GM18499 (cell line): Measurements from ENCODE around the gene CYLD.

Experiments
- ATAC-seq: cut with Tn5 transposase; IDR thresholded peaks from one replicate; pipeline ENCODE4 v1.9.1; 2021; ENCODE audit warnings: moderate number of reproducible peaks; ENCODE audit not compliant: insufficient read depth, unreplicated experiment

The CYLD gene

DNA sequence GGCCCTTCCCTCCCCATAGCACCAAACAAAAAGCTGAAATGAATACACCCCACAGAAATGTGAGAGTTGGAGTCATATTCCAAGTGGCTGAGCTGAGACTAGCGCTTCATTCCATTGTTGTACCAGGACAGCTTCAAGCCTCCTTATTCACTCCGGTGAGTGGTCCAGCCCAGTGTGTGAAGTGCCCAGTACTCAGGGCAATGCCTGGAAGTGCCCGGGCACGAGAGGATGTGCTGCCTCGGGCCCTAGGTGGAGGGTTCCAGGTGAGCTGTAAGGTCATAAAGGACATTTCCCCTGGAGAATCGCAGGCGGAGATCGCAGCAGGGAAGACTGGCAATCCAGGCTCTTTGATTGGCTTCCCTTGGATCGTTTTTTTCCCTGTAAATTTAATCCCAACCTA is 5.4 kb upstream of the CYLD start:
- ATAC-seq = no peak

DNA sequence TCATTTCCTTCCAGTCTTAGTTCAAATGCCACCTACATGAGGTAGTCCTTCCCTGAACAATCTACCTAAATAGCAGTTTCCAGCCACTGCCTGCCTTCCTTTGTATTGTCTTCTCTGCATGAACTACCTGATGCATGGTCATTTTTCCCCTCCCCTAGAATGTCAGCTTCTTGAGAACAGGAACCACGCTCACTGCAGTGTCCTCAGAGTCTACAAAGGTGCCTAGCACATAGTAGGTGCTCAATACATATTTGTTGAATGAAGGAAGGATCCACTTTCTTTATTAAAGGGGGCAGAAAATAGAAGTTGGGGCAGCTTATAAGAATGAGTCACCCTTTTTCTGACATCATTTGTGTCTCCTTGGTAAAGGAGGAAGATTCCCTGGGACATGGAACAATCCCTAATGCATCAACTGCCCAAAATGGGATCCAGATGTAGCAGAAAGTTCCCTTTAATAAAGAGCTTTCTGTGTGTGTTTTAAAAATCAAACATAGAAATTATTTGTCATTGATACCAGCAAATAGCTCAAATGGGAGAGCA is 4.4 kb upstream of the CYLD start:
- no peak for ATAC-seq

DNA sequence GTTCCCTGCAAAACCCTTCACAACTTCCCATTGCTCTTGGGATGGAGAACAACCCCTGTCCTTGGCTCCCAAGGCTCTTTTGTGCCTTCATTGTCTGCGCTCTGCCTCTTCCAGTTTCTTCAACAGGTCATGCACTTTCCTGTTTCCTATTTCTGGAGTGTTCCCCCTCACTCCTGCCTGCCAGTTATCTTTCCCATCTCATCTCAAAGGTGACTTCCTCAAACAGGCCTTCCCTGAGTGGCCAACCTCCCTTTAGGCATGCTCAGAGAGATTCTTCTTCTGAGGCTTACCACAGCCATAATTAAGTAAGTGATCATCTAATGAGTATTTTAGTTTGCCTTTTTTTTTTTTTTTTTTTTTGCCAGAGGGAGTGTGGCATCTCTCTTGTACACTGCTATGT is 2.9 kb upstream of the CYLD start:
- ATAC-seq = no peak

DNA sequence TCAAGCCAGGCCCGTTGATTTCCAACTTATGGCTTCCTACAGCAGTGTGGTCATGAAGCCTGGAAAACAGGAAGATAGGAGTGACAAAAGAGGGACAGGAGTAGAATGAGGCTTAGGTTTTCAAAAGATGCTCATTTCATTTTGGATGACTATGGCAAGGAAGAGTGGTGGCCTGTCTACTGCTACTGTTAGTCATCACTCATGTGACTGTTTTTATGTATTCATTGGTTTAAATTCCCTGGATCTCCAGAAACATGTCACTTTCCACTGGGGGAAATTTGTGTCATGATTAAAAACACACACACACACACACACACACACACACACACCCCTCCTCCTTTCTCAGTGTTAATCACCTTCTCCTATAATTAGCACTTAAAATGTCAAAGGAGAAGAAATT is 1.1 kb upstream of the CYLD start:
- ATAC-seq = no peak

DNA sequence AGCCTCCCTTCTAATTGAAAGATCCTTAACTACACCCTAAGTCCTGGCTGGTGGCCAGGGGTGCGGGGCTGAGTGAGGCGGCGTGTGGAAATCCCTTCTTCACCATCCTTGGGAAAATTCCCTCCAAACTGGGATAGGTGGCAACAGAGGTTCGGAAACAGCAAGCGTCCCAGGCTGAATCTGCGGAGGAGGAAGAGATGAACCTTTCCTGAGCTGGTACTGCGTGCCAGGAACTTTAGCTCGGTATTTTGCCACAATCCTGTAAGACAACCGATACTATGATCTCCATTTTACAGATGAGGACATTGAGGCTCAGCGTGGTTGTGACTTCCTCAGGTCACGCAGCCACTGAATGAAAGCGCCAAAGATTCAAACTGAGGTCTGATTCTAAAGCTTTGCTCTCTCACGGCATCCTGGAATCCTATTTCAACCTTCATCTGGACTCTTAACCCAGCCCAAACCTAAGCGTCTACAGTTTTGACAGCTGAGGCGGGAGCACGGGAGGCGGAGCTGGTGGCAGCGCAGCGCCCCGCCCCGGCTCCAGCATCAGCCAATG is 583 bp upstream of the CYLD start:
- no peak for ATAC-seq

DNA sequence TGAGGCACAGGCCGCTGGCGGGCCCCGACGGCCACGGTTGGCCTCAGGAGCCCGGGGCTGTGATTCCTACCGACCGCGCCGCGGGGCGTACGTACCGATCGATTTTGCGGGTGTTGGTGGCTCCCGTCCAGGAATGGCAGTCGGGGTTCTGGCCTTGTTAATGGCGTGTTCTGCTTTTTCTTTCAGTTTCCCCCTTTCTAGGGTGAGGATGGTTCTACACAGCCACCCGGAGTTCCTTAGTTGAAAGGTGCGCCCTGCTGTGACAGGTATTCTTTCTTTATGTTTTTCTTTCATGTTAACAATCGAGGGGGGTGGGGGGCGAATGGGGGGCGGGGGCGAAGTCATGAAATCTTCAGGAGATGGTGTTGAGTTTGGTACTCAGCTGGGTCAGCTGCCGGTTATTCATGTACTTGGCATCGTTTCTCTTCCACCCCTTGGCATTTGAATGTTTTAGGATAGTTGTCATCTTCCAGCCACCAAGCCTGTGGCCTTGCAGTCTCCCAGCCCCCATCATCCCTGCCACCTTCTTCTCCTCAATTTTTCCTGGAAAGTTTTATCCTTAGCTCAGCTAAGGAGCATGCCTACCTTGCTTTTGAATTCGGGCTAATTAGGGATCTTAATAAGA is 802 bp downstream of the CYLD start:
- ATAC-seq = no peak

DNA sequence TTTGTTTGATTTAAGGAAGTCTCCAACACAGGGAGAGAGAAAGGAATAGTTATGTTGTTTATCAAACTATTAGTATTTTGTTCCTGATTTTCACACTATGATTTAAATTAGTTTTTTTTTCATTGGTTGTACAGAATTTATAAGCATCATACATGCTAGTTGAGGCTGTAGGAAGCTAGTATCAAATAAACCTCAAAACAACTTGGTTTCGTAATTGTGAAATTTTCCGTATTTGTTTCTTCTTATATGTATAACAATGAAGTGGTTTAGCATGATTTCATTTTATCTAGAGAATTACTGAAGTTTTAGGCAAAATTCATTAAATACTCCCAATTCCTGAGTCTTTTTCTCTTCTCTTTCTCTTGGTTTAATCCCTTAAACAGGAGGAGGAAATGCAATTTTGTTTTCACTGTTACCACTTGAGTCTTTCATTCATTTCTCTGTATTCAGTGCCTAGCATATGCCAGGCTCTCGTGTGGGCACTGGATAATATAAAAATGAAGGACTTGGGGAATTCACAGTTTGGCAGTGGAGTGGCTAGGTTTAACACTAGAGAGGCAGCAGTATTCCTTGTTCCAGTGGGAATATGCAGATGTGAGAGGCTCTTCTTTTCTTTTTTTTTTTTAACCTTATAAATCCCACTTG is 1.8 kb downstream of the CYLD start:
- ATAC-seq = no peak

DNA sequence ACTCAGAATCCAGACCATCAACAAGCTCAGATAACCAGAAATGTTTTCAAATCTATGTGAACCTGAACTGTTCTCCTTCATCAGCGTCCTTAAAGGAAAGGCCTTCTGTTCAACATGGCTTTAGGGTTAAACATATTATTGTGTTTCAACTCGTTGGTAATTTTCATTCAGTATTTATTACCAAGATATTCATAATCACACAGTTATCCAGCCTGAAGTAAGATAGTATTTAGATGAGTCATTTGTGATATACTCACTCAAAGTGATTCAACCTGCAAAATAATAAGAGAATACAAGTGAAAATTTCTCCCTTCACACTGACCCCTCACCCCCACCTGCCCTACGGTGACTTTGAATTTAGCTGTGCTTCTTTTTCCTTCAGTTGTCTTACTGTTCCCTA is 3.0 kb downstream of the CYLD start:
- ATAC-seq = no peak

DNA sequence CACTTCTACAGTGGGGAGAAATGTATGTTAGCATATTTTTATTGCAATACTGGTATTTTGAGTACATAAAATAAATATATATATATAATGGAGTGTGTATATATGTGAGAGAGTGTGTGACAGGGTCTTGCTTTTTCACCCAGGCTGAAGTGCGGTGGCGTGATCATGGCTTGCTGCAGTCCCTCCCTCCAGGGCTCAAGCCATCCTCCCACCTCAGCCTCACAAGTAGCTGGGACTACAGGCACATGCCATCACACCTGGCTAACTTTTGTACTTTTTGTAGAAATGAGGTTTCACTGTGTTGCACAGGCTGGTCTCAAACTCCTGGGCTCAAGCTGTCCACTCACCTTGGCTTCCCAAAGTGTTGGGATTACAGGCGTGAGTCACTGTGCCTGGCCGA is 4.1 kb downstream of the CYLD start:
- ATAC-seq = no peak

DNA sequence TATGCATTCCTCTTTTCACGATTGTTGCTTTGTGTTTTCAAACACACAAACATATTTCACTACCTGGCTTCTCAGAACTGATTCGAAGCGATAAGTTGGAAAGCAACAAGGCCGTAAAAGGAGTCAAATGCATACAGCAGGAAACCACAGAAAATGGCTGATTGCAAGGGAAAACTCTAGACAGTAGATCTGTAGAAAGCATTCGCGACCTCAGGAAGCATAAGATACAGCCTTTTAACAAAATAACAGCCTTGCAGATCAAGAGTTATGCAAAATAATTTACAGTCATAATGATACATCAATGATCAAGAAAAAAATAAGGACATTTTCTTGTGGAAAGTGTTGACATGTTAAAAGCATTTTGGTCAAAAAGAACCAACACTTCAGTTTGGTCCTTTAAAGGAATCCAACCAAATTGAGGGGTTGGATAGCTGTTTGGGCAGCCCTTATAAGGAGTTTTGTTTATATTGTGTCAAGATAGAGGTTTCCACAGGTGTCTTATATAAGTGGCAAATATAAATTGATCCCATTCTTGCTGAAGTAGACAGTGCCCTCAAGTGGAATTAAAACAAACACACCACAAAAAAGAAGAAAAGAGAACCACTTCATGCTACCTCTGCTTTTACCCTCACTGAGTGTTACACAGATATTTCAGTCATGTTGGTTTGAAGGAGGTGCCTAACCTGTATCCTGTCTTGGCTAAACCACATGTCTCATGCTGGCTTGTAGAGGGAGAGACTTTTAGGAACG is 5.5 kb downstream of the CYLD start:
- ATAC-seq = peak; percentile 49

DNA sequence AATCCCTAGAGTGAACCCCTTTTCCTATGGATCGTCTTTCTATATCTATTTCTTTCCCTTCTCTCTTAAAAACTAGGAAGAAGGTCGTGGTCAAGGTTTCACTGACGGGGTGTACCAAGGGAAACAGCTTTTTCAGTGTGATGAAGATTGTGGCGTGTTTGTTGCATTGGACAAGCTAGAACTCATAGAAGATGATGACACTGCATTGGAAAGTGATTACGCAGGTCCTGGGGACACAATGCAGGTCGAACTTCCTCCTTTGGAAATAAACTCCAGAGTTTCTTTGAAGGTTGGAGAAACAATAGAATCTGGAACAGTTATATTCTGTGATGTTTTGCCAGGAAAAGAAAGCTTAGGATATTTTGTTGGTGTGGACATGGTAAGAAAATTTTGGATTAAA is 9.6 kb downstream of the CYLD start:
- ATAC-seq = no peak

DNA sequence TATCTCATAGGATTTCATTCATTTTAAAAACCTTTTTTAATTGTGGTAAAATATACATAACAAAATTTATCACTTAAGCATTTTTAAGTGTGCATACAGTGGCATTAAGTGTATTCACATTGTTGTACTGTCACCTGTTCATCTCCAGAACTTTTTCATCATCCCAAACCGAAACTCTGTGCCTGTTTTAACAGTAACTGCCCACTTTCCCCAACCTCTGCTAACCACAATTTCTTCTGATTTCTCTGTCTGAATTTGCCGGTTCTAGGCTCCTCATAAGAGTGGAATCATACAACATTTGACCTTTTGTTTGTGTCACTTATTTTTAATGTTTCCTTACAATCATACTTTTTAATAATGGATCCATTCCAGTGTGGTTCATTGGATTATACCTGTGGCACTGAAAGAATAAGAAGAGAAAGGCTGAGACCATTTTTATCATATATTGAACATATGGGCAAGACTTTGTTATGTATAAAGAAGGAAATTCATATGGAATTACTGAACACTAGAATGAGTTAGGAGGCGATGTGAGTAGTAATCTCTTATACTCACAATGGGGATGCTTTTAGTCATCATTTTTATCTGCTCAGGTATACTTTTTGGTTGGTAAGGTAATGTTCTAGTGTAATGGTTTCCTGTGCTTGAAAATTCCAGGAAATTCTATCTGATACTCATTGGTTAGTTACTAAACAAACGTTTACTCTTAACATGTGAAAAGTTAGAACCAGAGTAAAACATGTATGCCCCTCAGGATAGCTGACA is 10.8 kb downstream of the CYLD start:
- no peak for ATAC-seq

DNA sequence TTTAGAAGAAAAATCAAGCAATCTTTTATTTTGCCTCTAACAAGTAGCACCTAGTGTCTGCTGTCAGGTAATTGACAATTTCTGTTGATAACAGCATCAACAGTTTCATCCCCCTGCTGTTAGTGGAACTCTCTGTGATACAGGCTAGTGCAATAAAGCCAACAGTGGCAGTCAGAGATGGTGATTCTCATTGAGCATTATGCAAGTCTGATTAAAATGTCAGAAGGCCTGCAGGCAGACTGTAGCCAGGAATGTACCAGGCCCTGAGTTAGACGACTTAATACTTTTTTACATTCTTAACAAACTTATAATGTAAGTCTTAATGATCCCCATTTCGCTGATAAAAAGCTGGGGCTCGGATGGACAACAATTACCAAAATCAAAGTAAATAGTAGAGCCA is 14.6 kb downstream of the CYLD start:
- ATAC-seq = no peak

DNA sequence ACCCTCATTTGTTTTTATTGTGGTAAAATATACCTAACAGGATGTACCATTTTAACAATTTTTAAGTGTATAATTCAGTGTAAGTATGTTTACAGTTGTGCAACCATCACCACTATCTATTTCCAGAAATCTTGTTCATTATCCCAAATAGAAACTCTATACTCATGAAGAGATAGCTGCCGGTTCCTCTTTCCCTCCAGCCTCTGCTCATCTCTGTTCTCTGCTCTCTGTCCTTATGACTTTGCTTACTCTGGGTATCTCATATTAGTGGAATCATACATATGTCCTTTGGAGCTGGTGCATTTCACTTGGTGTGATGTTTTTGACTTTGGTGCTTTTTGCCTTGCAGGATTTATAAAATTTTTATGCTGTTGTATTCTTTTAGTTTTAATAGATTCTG is 19.4 kb downstream of the CYLD start:
- ATAC-seq = no peak

DNA sequence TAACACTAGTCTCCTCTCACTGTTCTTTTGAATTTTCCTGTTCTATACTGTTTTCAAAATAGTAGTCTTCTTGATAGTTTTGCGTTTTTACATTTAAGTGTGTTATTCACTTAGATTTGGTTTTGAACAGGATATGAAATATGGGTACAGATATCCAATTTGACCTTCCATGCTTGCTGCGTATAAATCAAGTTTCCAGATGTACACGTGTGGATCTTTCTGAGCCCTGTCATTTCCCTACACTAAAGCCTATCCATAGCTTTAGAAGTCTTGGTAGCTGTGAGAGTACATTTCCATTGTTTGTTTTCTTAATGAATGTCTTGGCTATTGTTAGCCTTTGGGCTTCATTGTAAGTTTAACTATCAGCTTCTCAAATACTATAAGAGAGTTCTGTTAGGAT is 20.4 kb downstream of the CYLD start:
- ATAC-seq = no peak

DNA sequence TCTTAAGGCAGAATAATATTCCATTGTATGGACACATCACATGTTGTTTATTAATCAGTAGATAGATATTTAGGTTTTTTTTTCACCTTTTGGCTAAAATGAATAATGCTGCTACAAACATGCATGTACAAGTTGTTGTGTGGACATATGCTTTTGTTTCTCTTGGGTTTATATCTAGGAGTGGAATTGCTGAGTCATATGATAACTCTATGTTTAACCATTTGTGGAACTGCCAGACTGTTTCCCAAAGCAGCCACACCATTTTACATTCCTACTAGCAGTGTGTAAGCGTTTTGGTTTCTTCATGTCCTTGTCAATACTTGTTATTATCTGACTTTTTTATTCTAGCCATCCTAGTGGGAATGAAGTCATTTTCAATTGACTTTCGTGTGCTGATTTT is 21.3 kb downstream of the CYLD start:
- ATAC-seq = no peak

DNA sequence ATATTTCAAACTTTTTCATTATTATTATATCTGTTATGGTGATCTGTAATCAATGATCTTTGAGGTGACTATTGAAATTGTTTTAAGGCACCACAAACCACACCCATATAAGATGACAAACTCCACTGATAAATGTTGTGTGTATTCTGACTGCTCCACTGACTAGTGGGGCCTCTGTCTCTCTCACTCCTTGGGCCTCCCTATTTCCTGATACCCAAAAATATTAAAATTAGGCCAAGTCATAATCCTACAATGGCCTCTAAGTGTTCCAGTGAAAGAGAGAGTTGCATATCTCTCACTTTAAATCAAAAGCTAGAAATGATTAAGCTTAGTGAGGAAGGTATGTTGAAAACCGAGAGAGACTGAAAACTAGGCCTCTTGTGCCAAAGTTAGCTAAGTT is 23.4 kb downstream of the CYLD start:
- no peak for ATAC-seq

DNA sequence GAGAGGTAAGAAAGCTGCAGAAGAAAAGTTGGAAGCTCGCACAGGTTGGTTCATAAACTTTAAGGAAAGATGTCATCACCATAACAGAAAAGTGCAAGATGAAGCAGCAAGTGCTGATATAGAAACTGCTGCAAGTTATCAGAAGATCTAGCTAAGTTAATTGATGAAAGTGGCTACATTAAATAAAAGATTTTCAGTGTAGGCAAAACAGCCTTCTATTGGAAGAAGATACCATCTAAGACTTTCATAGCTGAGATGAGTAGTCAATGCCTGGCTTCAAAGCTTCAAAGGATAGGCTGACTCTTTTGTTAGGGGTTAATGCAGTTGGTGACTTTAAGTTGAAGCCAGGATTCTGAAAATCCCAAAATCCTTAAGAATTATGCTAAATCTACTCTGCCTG is 24.0 kb downstream of the CYLD start:
- no peak for ATAC-seq

DNA sequence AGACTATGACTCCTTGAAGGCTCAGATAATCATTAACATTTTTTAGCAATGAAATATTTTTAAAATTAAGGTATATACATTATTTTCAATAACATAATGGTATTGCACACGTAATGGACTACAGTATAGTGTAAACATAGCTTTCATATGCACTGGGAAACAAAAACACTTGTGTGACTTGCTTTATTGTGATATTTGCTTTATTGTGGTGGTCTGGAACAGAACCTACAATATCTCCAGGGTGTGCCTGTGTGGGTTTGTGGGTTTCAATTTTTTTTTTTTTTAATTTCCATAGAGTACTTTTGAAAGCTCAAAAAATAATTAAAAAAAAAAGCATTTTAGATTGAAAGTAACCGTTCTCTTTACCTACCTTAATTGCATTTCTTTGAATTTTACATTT is 25.3 kb downstream of the CYLD start:
- ATAC-seq = no peak

DNA sequence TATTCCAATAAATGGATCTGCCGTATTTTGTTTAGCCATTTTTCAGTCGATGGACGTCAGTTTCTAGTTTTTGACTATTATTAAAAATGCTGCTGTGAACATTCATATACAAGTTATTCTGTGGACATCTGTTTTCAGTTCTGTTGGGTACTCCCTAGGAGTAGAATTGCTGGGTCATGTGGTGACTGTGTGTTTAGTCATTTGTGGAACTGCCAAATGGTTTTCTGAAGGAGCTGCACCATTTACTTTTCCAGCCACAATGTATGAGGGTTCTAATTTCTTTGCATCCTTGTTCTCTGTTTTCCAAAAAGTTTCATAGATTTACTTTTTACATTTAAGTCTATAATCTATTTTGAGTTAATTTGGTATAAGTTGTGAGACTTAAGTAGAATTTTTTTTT is 29.5 kb downstream of the CYLD start:
- ATAC-seq = no peak

DNA sequence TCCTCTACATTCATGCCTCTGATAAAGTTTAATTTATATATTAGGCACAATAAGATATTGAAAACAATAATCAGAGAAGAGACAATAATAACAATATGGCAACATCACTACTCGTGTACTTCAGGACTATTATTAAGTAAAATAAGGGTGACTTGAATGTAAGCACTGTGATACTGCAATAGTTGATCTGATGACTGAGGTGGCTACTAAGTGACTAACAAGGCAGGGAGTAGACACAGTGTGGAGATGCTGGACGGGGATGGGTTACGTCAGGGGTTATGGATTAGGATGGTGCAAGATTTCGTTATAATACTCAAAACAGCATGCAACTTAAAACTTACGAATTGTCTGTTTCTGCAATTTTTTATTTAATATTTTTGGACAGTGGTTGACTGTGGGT is 32.5 kb downstream of the CYLD start:
- ATAC-seq = no peak
